ENCODE measurements around the gene PDPK1.
A peak's percentile ranks its signal among the peaks of the same experiment; 100 is the strongest.

Gene PDPK1

GRCh38 chr16:2518823-2519710 lies 18.8 kb upstream of the PDPK1 start:
- DNase-seq, result no peak
- no peak for TF ChIP-seq CTCF (IDR thresholded peaks at IDR 0.05; ENCODE audit: low read depth, low read length)
- Histone ChIP-seq H3K27me3 (ENCODE audit: insufficient read depth, low read depth, severe bottlenecking) (no peaks in the 10 kb centered on the region), H3K36me3 (peaks cover 55% of the 10 kb centered on the region), H3K27ac (no peak overlapping the region), H3K4me3 (ENCODE audit: low read depth, low read length) (no peak overlapping the region), H3K9me3 (ENCODE audit: severe bottlenecking) (no peaks in the 10 kb centered on the region)

- DNase-seq, result no peak
- no peaks in the 10 kb centered on the region for H3K9me3 ChIP-seq (ENCODE audit: severe bottlenecking)
- H3K4me3 ChIP-seq (ENCODE audit: low read depth, low read length), result no peak overlapping the region; the same call in 1 of the 2 replicates
- TF ChIP-seq CTCF (IDR thresholded peaks at IDR 0.05; ENCODE audit: low read depth, low read length), result no peak
- peaks cover 61% of the 10 kb centered on the region for H3K36me3 ChIP-seq
- H3K27ac ChIP-seq, result peak overlapping the region; percentile 61; the same call in 1 of the 2 replicates
- H3K27me3 ChIP-seq (ENCODE audit: insufficient read depth, low read depth, severe bottlenecking), result no peaks in the 10 kb centered on the region
Measured at GRCh38 chr16:2519711-2520080, 18.1 kb upstream of the PDPK1 start.

DNA sequence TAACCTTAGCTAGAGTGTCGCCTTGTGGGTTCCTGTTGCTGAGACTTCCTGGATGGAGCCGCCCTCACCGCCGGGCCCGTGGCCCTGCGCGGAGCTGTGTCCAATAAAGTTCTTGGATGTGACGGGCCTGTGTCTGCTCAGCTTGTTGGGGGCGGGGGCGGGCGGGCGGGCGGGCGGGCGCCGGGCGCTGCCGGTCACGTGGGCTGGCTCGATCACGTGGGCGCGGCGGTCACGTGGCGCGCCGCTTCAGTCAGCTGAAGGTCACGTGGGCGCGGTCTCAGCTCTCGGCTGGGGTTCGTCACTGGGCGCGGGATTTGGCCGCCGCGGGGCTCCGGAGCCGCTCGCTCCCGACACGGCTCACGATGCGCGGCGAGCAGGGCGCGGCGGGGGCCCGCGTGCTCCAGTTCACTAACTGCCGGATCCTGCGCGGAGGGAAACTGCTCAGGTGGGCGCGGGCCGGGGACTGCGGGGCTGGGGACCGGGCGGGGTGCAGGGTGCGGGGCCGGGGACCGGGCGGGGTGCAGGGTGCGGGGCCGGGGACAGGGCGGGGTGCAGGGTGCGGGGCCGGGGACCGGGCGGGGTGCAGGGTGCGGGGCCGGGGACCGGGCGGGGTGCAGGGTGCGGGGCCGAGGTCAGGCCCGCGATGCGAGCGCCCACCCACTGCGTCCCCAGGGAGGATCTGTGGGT lies 17.6 kb upstream of the PDPK1 start, which contains the start of gene AMDHD2:
Gene AMDHD2, plus strand, starts transcription at position 275 of the 687 bp plus-strand sequence. Its CDS starts 88 bp downstream, at position 363.
- H3K4me3 ChIP-seq (ENCODE audit: low read depth, low read length), result peak within 1 kb of the TSS; percentile 62
- no peaks in the 10 kb centered on the region for H3K27me3 ChIP-seq (ENCODE audit: insufficient read depth, low read depth, severe bottlenecking)
- DNase-seq, result peak; percentile 79
- peak within 1 kb of the TSS; percentile 61 for H3K27ac ChIP-seq
- no peaks in the 10 kb centered on the region for H3K9me3 ChIP-seq (ENCODE audit: severe bottlenecking)
- peaks cover 65% of the 10 kb centered on the region for H3K36me3 ChIP-seq
- no peak for TF ChIP-seq CTCF (IDR thresholded peaks at IDR 0.05; ENCODE audit: low read depth, low read length)

GRCh38 chr16:2520784-2521531 lies 16.9 kb upstream of the PDPK1 start:
- no peak for TF ChIP-seq CTCF (IDR thresholded peaks at IDR 0.05; ENCODE audit: low read depth, low read length)
- Histone ChIP-seq H3K27me3 (ENCODE audit: insufficient read depth, low read depth, severe bottlenecking) (no peaks in the 10 kb centered on the region), H3K27ac (peak overlapping the region; percentile 45; the same call in 1 of the 2 replicates), H3K36me3 (peaks cover 69% of the 10 kb centered on the region), H3K4me3 (ENCODE audit: low read depth, low read length) (peak overlapping the region; percentile 62), H3K9me3 (ENCODE audit: severe bottlenecking) (no peaks in the 10 kb centered on the region)
- DNase-seq, result no peak

- Histone ChIP-seq H3K9me3 (ENCODE audit: severe bottlenecking) (no peaks in the 10 kb centered on the region), H3K27ac (no peak overlapping the region), H3K4me3 (ENCODE audit: low read depth, low read length) (no peak overlapping the region), H3K27me3 (ENCODE audit: insufficient read depth, low read depth, severe bottlenecking) (no peaks in the 10 kb centered on the region), H3K36me3 (peaks cover 66% of the 10 kb centered on the region)
- no peak for DNase-seq
- TF ChIP-seq CTCF (IDR thresholded peaks at IDR 0.05; ENCODE audit: low read depth, low read length), result no peak
Measured at GRCh38 chr16:2523801-2524231, 14.0 kb upstream of the PDPK1 start.
